GM04504 (cell line): ENCODE measurements around the gene QPRT.
"Not testable (repeated sequence)": the region's sequence is repeated elsewhere in the genome, so short reads cannot be mapped to it uniquely, and the experiment has no call there.

ENCODE experiments used
- DNase-seq: peaks from one replicate; pipeline ENCODE4 v3.0.0-alpha.2; 2012; ENCODE audit warnings: low read depth

The QPRT gene

DNA sequence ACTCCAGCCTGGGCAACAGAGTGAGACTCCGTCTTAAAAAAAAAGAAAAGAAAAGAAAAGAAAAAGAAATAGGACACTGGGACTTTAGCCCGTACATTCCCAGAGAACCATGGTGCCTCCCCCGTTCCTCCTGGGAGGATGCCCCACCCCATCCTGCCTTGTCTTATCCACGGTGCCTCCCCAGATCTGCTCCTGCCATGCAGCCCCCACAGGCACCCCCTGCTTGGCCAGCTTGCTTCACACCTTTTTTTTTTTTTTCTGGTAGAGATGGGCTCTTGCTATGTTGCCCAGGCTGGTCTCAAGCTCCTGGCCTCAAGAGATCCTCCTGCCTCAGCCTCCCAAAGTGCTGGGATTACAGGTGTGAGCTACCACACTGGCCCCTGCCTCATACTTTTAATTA lies 67.5 kb downstream of the QPRT start:
- not testable (repeated sequence) for DNase-seq
